MV-4-11 (cell line): ENCODE data around the gene SLC33A1.

Experiments used
- DNase-seq: peaks from one replicate; lab custom pipeline; 2025; lab: John Stamatoyannopoulos, UW

The SLC33A1 gene

GRCh38 chr3:155790272-155790925 is 63.8 kb downstream of the SLC33A1 start:
- no peak for DNase-seq

DNA sequence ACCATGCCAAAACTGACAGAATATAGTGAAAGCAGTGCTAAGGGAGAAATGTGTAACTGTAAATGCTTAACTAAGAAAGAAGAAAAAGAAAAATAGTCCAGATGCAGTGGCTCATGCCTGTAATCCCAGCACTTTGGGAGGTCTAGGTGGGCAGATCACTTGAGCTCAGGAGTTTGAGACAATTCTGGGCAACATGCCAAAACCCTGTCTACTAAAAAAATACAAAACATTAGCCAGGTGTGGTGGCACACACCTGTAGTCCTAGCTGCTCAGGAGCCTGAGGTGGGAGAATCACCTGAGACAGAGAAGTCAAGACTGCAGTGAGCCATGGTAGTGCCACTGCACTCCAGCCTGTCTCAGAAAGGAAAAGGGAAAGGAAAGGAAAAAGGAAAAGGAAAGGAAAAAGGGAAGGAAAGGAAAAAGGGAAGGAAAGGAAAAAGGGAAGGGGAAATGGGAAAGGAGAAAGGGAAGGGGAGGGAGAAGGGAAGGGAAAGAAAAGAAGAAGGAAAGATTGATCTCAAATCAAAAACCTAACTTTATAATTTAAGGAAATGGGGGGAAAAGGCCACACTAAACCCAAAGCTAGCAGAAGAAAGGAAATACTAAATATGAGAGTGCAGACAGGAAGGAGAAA is 68.4 kb downstream of the SLC33A1 start:
- no peak for DNase-seq

DNA sequence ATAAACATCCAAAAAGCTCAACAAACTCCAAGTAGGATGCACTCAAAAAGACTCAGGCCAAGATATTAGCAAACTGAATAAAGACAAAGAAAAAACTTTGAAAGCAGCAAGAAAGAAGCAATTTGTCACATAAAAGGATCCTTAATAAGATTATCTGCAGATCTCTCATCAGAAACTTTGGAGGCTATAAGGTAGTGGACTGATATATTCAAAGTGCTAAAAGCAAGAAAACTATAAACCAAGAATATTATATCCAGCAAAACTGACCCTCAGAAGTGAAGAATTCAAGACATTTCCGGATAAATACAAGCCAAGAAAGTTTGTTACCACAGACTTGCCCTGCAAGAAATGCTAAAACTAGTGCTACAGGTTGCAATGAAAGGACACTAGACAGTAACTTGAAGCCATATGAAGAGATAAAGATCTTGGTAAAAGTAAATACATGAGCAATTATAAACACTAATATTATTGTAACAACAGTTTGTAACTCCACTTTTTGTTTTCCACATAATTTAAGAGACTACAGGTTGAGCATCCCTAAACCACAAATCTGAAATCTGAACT is 71.8 kb downstream of the SLC33A1 start:
- DNase-seq: no peak

DNA sequence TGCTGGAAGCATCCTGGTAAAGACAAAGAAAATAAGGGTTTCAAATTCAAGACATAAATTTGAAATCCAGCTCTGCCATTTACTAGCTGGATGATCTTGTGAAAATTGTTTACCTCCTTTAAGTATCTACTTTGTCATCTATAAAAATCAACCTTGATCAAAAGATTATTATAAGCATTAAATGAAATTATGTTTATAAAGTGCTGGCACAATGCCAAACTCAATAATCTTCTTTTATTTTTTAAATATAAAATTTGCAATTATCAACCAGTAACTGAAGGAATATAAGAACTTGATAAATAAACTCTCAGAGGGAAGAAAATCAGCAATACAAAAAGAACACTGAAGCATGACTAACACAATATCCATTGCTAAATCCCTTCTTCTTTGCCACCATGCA is 73.9 kb downstream of the SLC33A1 start:
- DNase-seq: no peak

DNA sequence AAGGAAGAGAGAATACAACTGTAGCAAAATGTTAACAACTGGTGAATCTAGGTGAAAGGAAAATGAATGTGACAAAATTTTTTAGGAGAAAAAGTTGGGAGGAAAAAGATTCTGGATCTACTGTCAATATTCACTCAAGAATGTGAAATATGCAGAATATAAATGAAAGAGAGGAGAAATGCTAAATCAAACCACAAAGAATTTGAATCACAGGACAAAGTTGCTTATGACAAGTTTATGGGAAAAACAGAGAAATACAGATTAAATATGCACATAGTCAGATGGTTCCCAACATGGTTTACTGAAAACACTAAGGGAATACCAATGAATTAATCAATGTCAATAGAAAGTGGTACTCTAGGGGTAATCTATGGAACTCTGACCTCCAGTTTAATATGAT is 75.8 kb downstream of the SLC33A1 start:
- DNase-seq: no peak

DNA sequence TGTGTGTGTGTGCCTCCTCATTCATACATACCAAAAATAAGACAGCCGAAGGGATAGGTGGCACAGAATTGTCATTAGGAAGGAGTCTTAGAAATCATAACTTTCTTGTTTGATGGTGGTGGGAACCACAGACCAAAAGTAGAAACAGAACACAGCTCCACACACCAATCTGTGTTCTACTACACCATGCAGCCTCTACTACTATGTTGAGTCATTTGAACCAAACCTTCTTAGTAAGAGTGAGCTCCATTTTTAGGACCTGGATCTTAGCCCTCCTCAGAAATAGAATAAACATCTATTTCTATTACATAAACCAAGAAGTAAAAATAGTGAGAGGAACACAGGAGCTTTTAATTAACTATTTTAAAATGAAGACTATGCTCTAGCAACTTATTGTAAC is 81.4 kb downstream of the SLC33A1 start:
- DNase-seq: no peak

- DNase-seq: peak; percentile 10
Measured at GRCh38 chr3:155771126-155771525, 83.1 kb downstream of the SLC33A1 start.
